ENCODE results near the gene SCYL1.
A peak's percentile ranks its signal among the peaks of the same experiment; 100 is the strongest.

DNA sequence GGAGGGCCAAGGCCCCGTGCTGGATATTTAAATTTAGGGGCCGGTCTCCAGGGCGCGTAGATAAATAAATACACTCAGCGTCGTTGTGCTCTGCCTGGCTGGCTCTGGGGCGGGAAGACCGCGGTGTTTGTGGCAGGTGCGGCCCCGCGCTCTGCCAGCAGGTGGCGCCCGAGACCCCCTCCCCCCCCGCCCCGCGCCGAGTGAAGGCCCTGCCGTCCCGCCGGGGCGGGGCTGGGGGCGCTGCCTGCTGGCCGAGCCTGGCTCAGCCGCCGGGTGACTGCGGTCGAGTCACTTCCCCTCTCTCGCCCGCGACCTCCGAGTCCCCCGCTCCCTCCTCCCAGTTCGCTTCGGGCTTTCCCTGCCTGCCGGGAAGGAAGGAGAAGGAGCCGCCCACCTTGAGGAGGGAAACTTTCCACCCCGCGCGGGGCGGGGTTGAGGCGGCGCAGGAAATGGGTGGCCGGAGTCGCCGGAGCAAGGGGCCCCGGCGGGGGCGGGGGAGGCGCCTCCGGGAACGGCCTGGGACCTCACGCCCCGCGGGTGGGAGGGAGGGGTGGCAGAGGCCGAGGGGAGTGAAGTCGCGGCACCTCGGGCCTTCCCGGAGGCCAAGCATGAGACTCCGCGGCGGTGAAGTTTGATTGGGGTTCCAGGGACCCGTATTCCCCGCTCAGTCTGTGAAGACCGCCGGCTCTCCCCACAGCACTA lies 49.4 kb downstream of the SCYL1 start:
- TF ChIP-seq TAF1 (IDR thresholded peaks at IDR 0.05; ENCODE audit: low read depth, low read length): no peak
- TF ChIP-seq SPI1 (IDR thresholded peaks at IDR 0.05; ENCODE audit: low read depth, low read length): peak; percentile 90
